Sigmoid colon (tissue), 4 donors: ENCODE data around the gene GORASP1.

Source experiments
- EP300 ChIP-seq, 4 donors: sonication (generic); formaldehyde crosslinking; IDR thresholded peaks; one replicate each; pipeline ENCODE4 v1.6.1; 2017; ENCODE audit warnings: antibody characterized with exemption in 4 of 4
- POLR2A ChIP-seq, 2 donors: fragments of 450-650 bp; IDR thresholded peaks; one replicate each; pipeline ENCODE4 v1.6.1; 2016; ENCODE audit warnings: antibody characterized with exemption in 2 of 2, mild to moderate bottlenecking in 2 of 2, moderate library complexity in 2 of 2
- POLR2AphosphoS5 ChIP-seq, 4 donors: sonication (generic); formaldehyde crosslinking; IDR thresholded peaks; one replicate each; pipeline ENCODE4 v1.6.1; 2017; ENCODE audit warnings: antibody characterized with exemption in 4 of 4
- TF ChIP-seq, protein P1 (sequence below), 4 experiments: fragments of 450-650 bp in 3 of 4; fragments of 200-600 bp in 1 of 4; IDR thresholded peaks; one replicate each; pipeline ENCODE4 v1.5.1; 2016 to 2019; ENCODE audit warnings: antibody characterized with exemption in 4 of 4, mild to moderate bottlenecking in 3 of 4, moderate library complexity in 2 of 4

DNA sequence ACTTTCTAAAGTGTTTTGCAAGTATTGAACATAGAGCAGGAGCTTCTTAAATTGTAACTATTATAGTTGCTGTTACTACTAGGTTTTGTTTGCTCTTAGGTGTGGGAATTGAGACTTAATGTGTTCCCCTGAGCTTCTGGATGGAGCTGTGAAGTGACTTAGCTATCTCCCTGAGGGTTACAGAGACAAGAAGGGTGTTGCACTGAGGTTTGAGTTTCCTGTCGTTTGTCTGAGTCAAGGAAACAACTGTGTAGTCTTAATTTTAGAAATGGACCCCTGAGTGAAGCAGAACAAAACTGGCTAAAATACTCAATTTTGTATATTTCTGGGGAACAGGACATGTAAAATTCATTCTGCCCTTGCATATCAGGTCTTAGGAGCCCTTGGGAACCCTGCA is 20.5 kb upstream of the GORASP1 start:
- no peak for TF ChIP-seq POLR2AphosphoS5 (IDR thresholded peaks at IDR 0.05)
- TF ChIP-seq, protein P1, sequence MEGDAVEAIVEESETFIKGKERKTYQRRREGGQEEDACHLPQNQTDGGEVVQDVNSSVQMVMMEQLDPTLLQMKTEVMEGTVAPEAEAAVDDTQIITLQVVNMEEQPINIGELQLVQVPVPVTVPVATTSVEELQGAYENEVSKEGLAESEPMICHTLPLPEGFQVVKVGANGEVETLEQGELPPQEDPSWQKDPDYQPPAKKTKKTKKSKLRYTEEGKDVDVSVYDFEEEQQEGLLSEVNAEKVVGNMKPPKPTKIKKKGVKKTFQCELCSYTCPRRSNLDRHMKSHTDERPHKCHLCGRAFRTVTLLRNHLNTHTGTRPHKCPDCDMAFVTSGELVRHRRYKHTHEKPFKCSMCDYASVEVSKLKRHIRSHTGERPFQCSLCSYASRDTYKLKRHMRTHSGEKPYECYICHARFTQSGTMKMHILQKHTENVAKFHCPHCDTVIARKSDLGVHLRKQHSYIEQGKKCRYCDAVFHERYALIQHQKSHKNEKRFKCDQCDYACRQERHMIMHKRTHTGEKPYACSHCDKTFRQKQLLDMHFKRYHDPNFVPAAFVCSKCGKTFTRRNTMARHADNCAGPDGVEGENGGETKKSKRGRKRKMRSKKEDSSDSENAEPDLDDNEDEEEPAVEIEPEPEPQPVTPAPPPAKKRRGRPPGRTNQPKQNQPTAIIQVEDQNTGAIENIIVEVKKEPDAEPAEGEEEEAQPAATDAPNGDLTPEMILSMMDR (IDR thresholded peaks at IDR 0.05), result no peak
- TF ChIP-seq EP300 (IDR thresholded peaks at IDR 0.05), result no peak
- no peak for TF ChIP-seq POLR2A (IDR thresholded peaks at IDR 0.05)
